GM12878 (cell line): Measurements from ENCODE around the gene LALBA. TPM values are rescaled to one million over a fixed set of nuclear protein-coding genes. Genes with fewer than 3 reads are reported as not detected.
"Not testable (repeated sequence)": the region's sequence is repeated elsewhere in the genome, so short reads cannot be mapped to it uniquely, and the experiment has no call there.

Experiments
- ATAC-seq: fragments of 200-7000 bp; cut with Tn5 transposase; 3 replicates; pipeline ENCODE4 v1.9.1; 2020; ENCODE audit warnings: mild to moderate bottlenecking, moderate library complexity
- BruUV-seq: library from RNA; stranded (reverse); fragments of 400-500 nt; replicated peaks from 2 replicates; lab custom pipeline; 2021; lab: Mats Ljungman, UMichigan
- CTCF ChIA-PET: fragments of 300-600 bp; sonication (Branson Sonifier 250); formaldehyde crosslinking; extraction: SDS; loops from one replicate; lab custom pipeline; 2021; ENCODE audit warnings: inconsistent platforms; lab: Yijun Ruan, JAX
- POLR2A ChIA-PET: fragments of 350-600 bp; formaldehyde crosslinking; extraction: SDS; loops from one replicate; lab custom pipeline; 2021; ENCODE audit warnings: inconsistent platforms; lab: Charles Lee
- RAD21 ChIA-PET: fragments of 300-600 bp; sonication (Branson Sonifier 250); formaldehyde crosslinking; loops from one replicate; lab custom pipeline; 2023; ENCODE audit warnings: antibody characterized with exemption; ENCODE audit not compliant: unreplicated experiment; lab: Charles Lee
- SMC1A ChIA-PET: fragments of 300-600 bp; sonication (Branson Sonifier 250); formaldehyde crosslinking; loops from one replicate; lab custom pipeline; 2023; ENCODE audit not compliant: unreplicated experiment, uncharacterized antibody; lab: Charles Lee
- DNase-seq: peaks from one replicate; pipeline ENCODE4 v3.0.0-alpha.2; 2011; ENCODE audit warnings: low read depth, low spot score
- FAIRE-seq: peaks from 3 replicates; lab custom pipeline; 2011; peaks lifted over from hg19 to GRCh38; lab: Jason Lieb, UNC
- H2AFZ ChIP-seq: 2 replicates; pipeline ENCODE4 v1.6.0; 2011; ENCODE audit warnings: low read depth, low read length, control low read depth; ENCODE audit not compliant: control insufficient read depth
- H3K27ac ChIP-seq: 2 replicates; pipeline ENCODE4 v1.5.1; 2011; ENCODE audit warnings: control low read depth; ENCODE audit not compliant: control insufficient read depth, insufficient read depth
- H3K27me3 ChIP-seq, 2 experiments: replicated peaks in 1 of 2; 2 replicates each; pipeline versions ENCODE4 v1.6.0 to v1.6.1; 2011; ENCODE audit warnings: low read length in 1 of 2; ENCODE audit not compliant: control insufficient read depth in 2 of 2, insufficient read depth in 2 of 2
- H3K36me3 ChIP-seq, 2 experiments: 2 replicates each; pipeline ENCODE4 v1.5.1; 2011; ENCODE audit warnings: low read length in 1 of 2; ENCODE audit not compliant: control insufficient read depth in 2 of 2, insufficient read depth in 2 of 2
- H3K4me1 ChIP-seq: 2 replicates; pipeline ENCODE4 v1.6.1; 2011; ENCODE audit warnings: mild to moderate bottlenecking, low read length, moderate library complexity, mixed read lengths; ENCODE audit not compliant: control insufficient read depth, insufficient read depth
- H3K4me2 ChIP-seq: 2 replicates; pipeline ENCODE4 v1.6.0; 2011; ENCODE audit warnings: control low read depth; ENCODE audit not compliant: control insufficient read depth, insufficient read depth
- H3K4me3 ChIP-seq: fragments of 200-600 bp; sonication (generic); 2 replicates; pipeline ENCODE4 v1.5.1; 2016
- H3K79me2 ChIP-seq: 2 replicates; pipeline ENCODE4 v1.6.0; 2011; ENCODE audit warnings: low read length; ENCODE audit not compliant: control insufficient read depth, insufficient read depth
- H3K9ac ChIP-seq: 2 replicates; pipeline ENCODE4 v1.8.0; 2011; ENCODE audit warnings: low read length, control low read depth, mixed read lengths; ENCODE audit not compliant: control insufficient read depth, insufficient read depth
- H3K9me3 ChIP-seq: replicated peaks from 3 replicates; pipeline ENCODE4 v1.5.1; 2011; ENCODE audit warnings: mild to moderate bottlenecking, low read length; ENCODE audit not compliant: control insufficient read depth, insufficient read depth
- H4K20me1 ChIP-seq: 2 replicates; pipeline ENCODE4 v1.6.0; 2011; ENCODE audit not compliant: control insufficient read depth, insufficient read depth
- EED ChIP-seq: sonication (generic); IDR thresholded peaks from 2 replicates; pipeline ENCODE4 v1.6.1; 2016; ENCODE audit warnings: antibody characterized with exemption, low read depth
- HDAC2 ChIP-seq: fragments of 200-600 bp; sonication (generic); IDR thresholded peaks from 2 replicates; pipeline ENCODE4 v1.6.1; 2017
- HDAC6 ChIP-seq: fragments of 200-600 bp; sonication (generic); IDR thresholded peaks from one replicate; pipeline ENCODE4 v1.8.0; 2017; ENCODE audit warnings: antibody characterized with exemption; ENCODE audit not compliant: unreplicated experiment
- JUNB ChIP-seq: IDR thresholded peaks from 2 replicates; pipeline ENCODE4 v1.6.1; 2016; ENCODE audit warnings: antibody characterized with exemption, mild to moderate bottlenecking
- PAX5 ChIP-seq: IDR thresholded peaks from 2 replicates; pipeline ENCODE4 v1.6.1; 2011; ENCODE audit warnings: low read depth, low read length, borderline replicate concordance
- POLR2A ChIP-seq: IDR thresholded peaks from 2 replicates; pipeline ENCODE4 v1.6.1; 2011; ENCODE audit warnings: low read depth, mild to moderate bottlenecking, low read length
- WGBS: methylation state at CpG from one replicate; pipeline ENCODE4 v1.1.6; 2016; ENCODE audit warnings: low lambda C conversion rate; ENCODE audit not compliant: insufficient replicate concordance, insufficient coverage; ENCODE audit errors: missing lambda C conversion rate; 5-methylcytosine and 5-hydroxymethylcytosine counted together
- in situ Hi-C: fragments of 300-500 bp; cut with MboI; formaldehyde crosslinking; loops from 9 replicates; pipeline ENCODE4 v1.14.3; 2018; ENCODE audit warnings: mixed read lengths
- intact Hi-C: fragments of 100-400 bp; cut with micrococcal nuclease; formaldehyde crosslinking; loops from one replicate; pipeline ENCODE4 v1.14.2; 2022; ENCODE audit not compliant: unreplicated experiment
- polyA plus RNA-seq, 11 experiments: library from polyadenylated mRNA; depleted of rRNA in 4 of 11; unstranded in 6 of 11; stranded (reverse) in 5 of 11; fragments of >200 nt; fragmentation: Nextera tagmentation in 4 of 11; fragmentation: Illumina TruSeq in 1 of 11; extraction: Ambion mirVana in 4 of 11; extraction: Trizol in 1 of 11; gene quantifications; 1 replicate in 1 of 11; 2 replicates in 10 of 11; pipeline versions ENCODE4 v1.2.1 to v1.2.3, GENCODE V29; 2011 to 2016; ENCODE audit warnings: inconsistent platforms in 2 of 11, missing spikeins in 2 of 11, low read depth in 1 of 11
- total RNA-seq, 4 experiments: library from RNA; depleted of rRNA in 3 of 4; stranded (reverse); fragments of >200 nt in 3 of 4; fragmentation: Illumina TruSeq in 1 of 4; extraction: Trizol in 1 of 4; gene quantifications; 2 replicates each; pipeline versions ENCODE4 v1.2.1 to v1.2.3, GENCODE V29; 2013 to 2021
- TF ChIP-seq, protein P1 (sequence below): fragments of 450-650 bp; IDR thresholded peaks from 2 replicates; pipeline ENCODE4 v1.6.1; 2016; ENCODE audit warnings: mild to moderate bottlenecking
- TF ChIP-seq, protein P2 (sequence below): fragments of 450-650 bp; IDR thresholded peaks from 2 replicates; pipeline ENCODE4 v1.6.1; 2018; ENCODE audit warnings: mild to moderate bottlenecking, low read depth, moderate library complexity; ENCODE audit not compliant: partially characterized antibody
- TF ChIP-seq, protein P3 (sequence below): fragments of 450-650 bp; formaldehyde crosslinking; IDR thresholded peaks from 2 replicates; pipeline ENCODE4 v1.5.0; 2022; ENCODE audit warnings: mild to moderate bottlenecking, missing genetic modification characterization

LALBA gene
- total and polyA plus RNA-seq, 10 of the 15 experiments (the other 5 are each of a cell fraction or from before 2014, with no cell fraction given): not detected

DNA sequence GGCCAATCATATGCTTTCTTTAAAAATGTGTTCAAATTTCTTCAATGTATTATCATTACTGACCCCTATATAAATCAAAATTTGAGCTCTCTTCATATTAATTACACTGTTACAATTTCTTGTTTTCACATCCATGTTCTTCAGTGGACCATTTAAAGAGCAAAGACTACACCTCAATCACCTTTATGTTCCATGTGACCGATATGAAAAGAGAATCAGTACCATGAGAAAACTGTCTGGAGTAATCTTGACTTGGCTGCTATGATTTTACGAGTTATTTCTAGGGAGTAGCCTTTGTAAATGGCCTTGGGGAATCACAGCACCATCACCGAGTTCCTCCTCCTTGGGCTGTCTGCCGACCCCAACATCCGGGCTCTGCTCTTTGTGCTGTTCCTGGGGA is 44.5 kb downstream of the LALBA start, which contains the start of gene OR8S1:
TSS of gene OR8S1 (plus strand) at position 301 of the 400 bp plus-strand sequence. CDS start at position 301, 0 bp downstream.
- intact Hi-C loops (loop anchor here (5.0 kb wide), 1 partner anchor 68 kb away; no protein-coding TSS in a partner anchor), in situ Hi-C loops (no loop called here)
- ChIA-PET POLR2A (interaction anchor here (0.7 kb wide), 1 partner anchor 157 kb away, joined by 5 read pairs; the partner anchor contains the start of gene KANSL2), SMC1A (interaction anchor here (0.7 to 1.7 kb wide), 4 partner anchors 14 to 93 kb away, joined by 3 to 4 read pairs (median 4); no protein-coding TSS in a partner anchor), CTCF (interaction anchor here (4.3 kb wide), 1 partner anchor 92 kb away, joined by 13 read pairs; no protein-coding TSS in a partner anchor), RAD21 (interaction anchor here (1.1 to 1.5 kb wide), 2 partner anchors 17 to 93 kb away, joined by 3 to 5 read pairs; no protein-coding TSS in a partner anchor)
- no peaks in the 10 kb centered on the region for H3K9me3 ChIP-seq
- no peak within 1 kb of the TSS for H3K4me3 ChIP-seq
- DNase-seq: no peak
- no peak within 1 kb of the TSS for H2AFZ ChIP-seq
- H3K27ac ChIP-seq: no peak within 1 kb of the TSS
- H3K36me3 ChIP-seq: no peaks in the 10 kb centered on the region
- TF ChIP-seq JUNB: no peak
- TF ChIP-seq, protein P1, sequence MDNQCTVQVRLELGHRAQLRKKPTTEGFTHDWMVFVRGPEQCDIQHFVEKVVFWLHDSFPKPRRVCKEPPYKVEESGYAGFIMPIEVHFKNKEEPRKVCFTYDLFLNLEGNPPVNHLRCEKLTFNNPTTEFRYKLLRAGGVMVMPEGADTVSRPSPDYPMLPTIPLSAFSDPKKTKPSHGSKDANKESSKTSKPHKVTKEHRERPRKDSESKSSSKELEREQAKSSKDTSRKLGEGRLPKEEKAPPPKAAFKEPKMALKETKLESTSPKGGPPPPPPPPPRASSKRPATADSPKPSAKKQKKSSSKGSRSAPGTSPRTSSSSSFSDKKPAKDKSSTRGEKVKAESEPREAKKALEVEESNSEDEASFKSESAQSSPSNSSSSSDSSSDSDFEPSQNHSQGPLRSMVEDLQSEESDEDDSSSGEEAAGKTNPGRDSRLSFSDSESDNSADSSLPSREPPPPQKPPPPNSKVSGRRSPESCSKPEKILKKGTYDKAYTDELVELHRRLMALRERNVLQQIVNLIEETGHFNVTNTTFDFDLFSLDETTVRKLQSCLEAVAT: no peak
- no peak for TF ChIP-seq EED
- TF ChIP-seq POLR2A: no peak
- TF ChIP-seq, protein P2, sequence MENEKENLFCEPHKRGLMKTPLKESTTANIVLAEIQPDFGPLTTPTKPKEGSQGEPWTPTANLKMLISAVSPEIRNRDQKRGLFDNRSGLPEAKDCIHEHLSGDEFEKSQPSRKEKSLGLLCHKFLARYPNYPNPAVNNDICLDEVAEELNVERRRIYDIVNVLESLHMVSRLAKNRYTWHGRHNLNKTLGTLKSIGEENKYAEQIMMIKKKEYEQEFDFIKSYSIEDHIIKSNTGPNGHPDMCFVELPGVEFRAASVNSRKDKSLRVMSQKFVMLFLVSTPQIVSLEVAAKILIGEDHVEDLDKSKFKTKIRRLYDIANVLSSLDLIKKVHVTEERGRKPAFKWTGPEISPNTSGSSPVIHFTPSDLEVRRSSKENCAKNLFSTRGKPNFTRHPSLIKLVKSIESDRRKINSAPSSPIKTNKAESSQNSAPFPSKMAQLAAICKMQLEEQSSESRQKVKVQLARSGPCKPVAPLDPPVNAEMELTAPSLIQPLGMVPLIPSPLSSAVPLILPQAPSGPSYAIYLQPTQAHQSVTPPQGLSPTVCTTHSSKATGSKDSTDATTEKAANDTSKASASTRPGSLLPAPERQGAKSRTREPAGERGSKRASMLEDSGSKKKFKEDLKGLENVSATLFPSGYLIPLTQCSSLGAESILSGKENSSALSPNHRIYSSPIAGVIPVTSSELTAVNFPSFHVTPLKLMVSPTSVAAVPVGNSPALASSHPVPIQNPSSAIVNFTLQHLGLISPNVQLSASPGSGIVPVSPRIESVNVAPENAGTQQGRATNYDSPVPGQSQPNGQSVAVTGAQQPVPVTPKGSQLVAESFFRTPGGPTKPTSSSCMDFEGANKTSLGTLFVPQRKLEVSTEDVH: no peak
- TF ChIP-seq HDAC2: no peak
- no peak for TF ChIP-seq HDAC6
- TF ChIP-seq PAX5: no peak
- TF ChIP-seq, protein P3, sequence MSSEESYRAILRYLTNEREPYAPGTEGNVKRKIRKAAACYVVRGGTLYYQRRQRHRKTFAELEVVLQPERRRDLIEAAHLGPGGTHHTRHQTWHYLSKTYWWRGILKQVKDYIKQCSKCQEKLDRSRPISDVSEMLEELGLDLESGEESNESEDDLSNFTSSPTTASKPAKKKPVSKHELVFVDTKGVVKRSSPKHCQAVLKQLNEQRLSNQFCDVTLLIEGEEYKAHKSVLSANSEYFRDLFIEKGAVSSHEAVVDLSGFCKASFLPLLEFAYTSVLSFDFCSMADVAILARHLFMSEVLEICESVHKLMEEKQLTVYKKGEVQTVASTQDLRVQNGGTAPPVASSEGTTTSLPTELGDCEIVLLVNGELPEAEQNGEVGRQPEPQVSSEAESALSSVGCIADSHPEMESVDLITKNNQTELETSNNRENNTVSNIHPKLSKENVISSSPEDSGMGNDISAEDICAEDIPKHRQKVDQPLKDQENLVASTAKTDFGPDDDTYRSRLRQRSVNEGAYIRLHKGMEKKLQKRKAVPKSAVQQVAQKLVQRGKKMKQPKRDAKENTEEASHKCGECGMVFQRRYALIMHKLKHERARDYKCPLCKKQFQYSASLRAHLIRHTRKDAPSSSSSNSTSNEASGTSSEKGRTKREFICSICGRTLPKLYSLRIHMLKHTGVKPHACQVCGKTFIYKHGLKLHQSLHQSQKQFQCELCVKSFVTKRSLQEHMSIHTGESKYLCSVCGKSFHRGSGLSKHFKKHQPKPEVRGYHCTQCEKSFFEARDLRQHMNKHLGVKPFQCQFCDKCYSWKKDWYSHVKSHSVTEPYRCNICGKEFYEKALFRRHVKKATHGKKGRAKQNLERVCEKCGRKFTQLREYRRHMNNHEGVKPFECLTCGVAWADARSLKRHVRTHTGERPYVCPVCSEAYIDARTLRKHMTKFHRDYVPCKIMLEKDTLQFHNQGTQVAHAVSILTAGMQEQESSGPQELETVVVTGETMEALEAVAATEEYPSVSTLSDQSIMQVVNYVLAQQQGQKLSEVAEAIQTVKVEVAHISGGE (CRISPR knock-in tag): no peak
- TF ChIP-seq, all 136 proteins: peak for 0
- no peaks in the 10 kb centered on the region for H3K27me3 ChIP-seq
- H3K79me2 ChIP-seq: no peaks in the 10 kb centered on the region
- no peak within 1 kb of the TSS for H3K4me2 ChIP-seq
- BruUV-seq: no TSS peak
- no peak for FAIRE-seq
- no peaks in the 10 kb centered on the region for H4K20me1 ChIP-seq
- ATAC-seq: peak; percentile 51
- 42% methylated on average over 5 of the region's 5 CpGs for WGBS
- H3K4me1 ChIP-seq: no peaks in the 10 kb centered on the region
- H3K9ac ChIP-seq: no peak within 1 kb of the TSS

DNA sequence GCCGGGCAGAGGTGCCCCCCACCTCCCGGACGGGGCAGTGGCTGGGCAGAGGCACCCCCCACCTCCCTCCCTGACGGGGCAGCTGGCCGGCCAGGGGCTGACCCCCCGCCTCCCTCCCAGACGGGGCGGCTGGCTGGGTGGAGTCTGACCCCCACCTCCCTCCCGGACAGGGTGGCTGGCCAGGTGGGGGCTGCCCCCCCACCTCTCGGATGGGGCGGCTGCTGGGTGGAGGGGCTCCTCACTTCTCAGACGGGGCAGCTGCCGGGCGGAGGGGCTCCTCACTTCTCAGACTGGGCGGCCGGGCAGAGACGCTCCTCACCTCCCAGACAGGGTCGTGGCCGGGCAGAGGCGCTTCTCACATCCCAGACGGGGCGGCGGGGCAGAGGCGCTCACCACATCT is 49.5 kb downstream of the LALBA start:
- intact Hi-C loops, BruUV-seq, H2AFZ ChIP-seq, CTCF ChIA-PET, RAD21 ChIA-PET, H3K4me3 ChIP-seq, in situ Hi-C loops, ATAC-seq, H3K27me3 ChIP-seq, FAIRE-seq, H3K36me3 ChIP-seq, H4K20me1 ChIP-seq, H3K9me3 ChIP-seq, H3K4me2 ChIP-seq, SMC1A ChIA-PET, H3K4me1 ChIP-seq, H3K9ac ChIP-seq, H3K79me2 ChIP-seq, POLR2A ChIA-PET, DNase-seq, H3K27ac ChIP-seq: not testable (repeated sequence)
- 74% methylated on average over 14 of the region's 24 CpGs for WGBS
